Lower lobe of right lung (tissue), 2 donors: ENCODE results near the gene ARVCF. TPM values are rescaled to one million over a fixed set of nuclear protein-coding genes. Genes with fewer than 3 reads are reported as not detected.

Source experiments
- ATAC-seq, 2 donors: fragments of 200-7000 bp; cut with Tn5 transposase; one replicate each; pipeline ENCODE4 v1.9.1; 2020 to 2022; ENCODE audit warnings: mild to moderate bottlenecking in 2 of 2, moderate library complexity in 2 of 2
- DNase-seq: peaks from one replicate; pipeline ENCODE4 v3.0.0-alpha.2; 2020
- H3K27ac ChIP-seq: fragments of 200-600 bp; one replicate; pipeline ENCODE4 v1.8.0; 2022
- H3K27me3 ChIP-seq: fragments of 200-600 bp; one replicate; pipeline ENCODE4 v1.8.0; 2022; ENCODE audit warnings: low read depth
- H3K36me3 ChIP-seq: fragments of 200-600 bp; one replicate; pipeline ENCODE4 v1.8.0; 2022; ENCODE audit warnings: mild to moderate bottlenecking
- H3K4me1 ChIP-seq: fragments of 200-600 bp; one replicate; pipeline ENCODE4 v1.8.0; 2022
- H3K4me3 ChIP-seq: fragments of 200-600 bp; one replicate; pipeline ENCODE4 v1.8.0; 2022; ENCODE audit warnings: mild to moderate bottlenecking
- H3K9me3 ChIP-seq: fragments of 200-600 bp; one replicate; pipeline ENCODE4 v1.8.0; 2022
- CTCF ChIP-seq: fragments of 200-600 bp; IDR thresholded peaks from one replicate; pipeline ENCODE4 v1.8.0; 2022; ENCODE audit warnings: antibody characterized with exemption, mild to moderate bottlenecking
- intact Hi-C: fragments of 100-400 bp; cut with DNase I; formaldehyde crosslinking; loops from one replicate; pipeline ENCODE4 v1.11.0; 2022
- total RNA-seq: library from RNA; stranded (reverse); fragmentation: NEBNext Ultra II Directional; extraction: Animal tissue kit (Norgen Biotek cat#: 25700); gene quantifications from one replicate; pipeline ENCODE4 v1.2.1, GENCODE V29; 2021
- donor health status: DM: no; HTN: yes; CAD: no; lungs with severe emphysema.

Gene ARVCF
- total RNA-seq, 1 donor from 2014 or later = 16.8 TPM

GRCh38 chr22:20018001-20018400 is 1.4 kb upstream of the ARVCF start:
- intact Hi-C loops = no loop called here
- no peaks in the 10 kb centered on the region for H3K27me3 ChIP-seq
- ATAC-seq (no peak), DNase-seq (no peak)
- no peaks in the 10 kb centered on the region for H3K36me3 ChIP-seq
- no peak overlapping the region for H3K27ac ChIP-seq
- no peak for TF ChIP-seq CTCF
- H3K4me3 ChIP-seq = no peak overlapping the region
- H3K4me1 ChIP-seq = peaks cover 53% of the 10 kb centered on the region
- no peaks in the 10 kb centered on the region for H3K9me3 ChIP-seq

GRCh38 chr22:20017622-20017958 is 967 bp upstream of the ARVCF start:
- no peak for DNase-seq
- Histone ChIP-seq H3K27me3 (no peaks in the 10 kb centered on the region), H3K36me3 (no peaks in the 10 kb centered on the region), H3K27ac (no peak overlapping the region), H3K4me3 (peak overlapping the region; percentile 92), H3K9me3 (no peaks in the 10 kb centered on the region), H3K4me1 (peaks cover 52% of the 10 kb centered on the region)
- no peak for TF ChIP-seq CTCF
- ATAC-seq = no peak
- intact Hi-C loops = no loop called here

- DNase-seq (peak; percentile 71), ATAC-seq (peak; percentile 1 to 8)
- TF ChIP-seq CTCF = no peak
- intact Hi-C loops = no loop called here
- Histone ChIP-seq H3K4me1 (peaks cover 39% of the 10 kb centered on the region), H3K4me3 (peak overlapping the region; percentile 92), H3K27me3 (no peaks in the 10 kb centered on the region), H3K9me3 (no peaks in the 10 kb centered on the region), H3K36me3 (no peaks in the 10 kb centered on the region), H3K27ac (peak overlapping the region; percentile 11)
These were observed 471 bp downstream of the ARVCF start for GRCh38 chr22:20015971-20016733.

- H3K27ac ChIP-seq = no peak overlapping the region
- no peak for ATAC-seq
- intact Hi-C loops = no loop called here
- peaks cover 34% of the 10 kb centered on the region for H3K4me1 ChIP-seq
- no peak overlapping the region for H3K4me3 ChIP-seq
- no peak for DNase-seq
- no peaks in the 10 kb centered on the region for H3K9me3 ChIP-seq
- H3K36me3 ChIP-seq = no peaks in the 10 kb centered on the region
- TF ChIP-seq CTCF = no peak
- H3K27me3 ChIP-seq = no peaks in the 10 kb centered on the region
These were observed 1.4 kb downstream of the ARVCF start for GRCh38 chr22:20015187-20015625.

- Histone ChIP-seq H3K4me1 (peaks cover 31% of the 10 kb centered on the region), H3K4me3 (no peak overlapping the region), H3K36me3 (no peaks in the 10 kb centered on the region), H3K27ac (no peak overlapping the region), H3K9me3 (no peaks in the 10 kb centered on the region), H3K27me3 (no peaks in the 10 kb centered on the region)
- no peak for TF ChIP-seq CTCF
- DNase-seq (no peak), ATAC-seq (no peak)
- intact Hi-C loops = no loop called here
These were observed 2.0 kb downstream of the ARVCF start for GRCh38 chr22:20014526-20015186.
